OCI-M2 (cell line): Measurements from ENCODE around the gene SLC8A2.
A peak's percentile ranks its signal among the peaks of the same experiment; 100 is the strongest.

Source experiments
- DNase-seq: peaks from one replicate; lab custom pipeline; 2025; ENCODE audit not compliant: unreplicated experiment; lab: John Stamatoyannopoulos, UW

SLC8A2 gene

GRCh38 chr19:47461876-47462275 lies 9.8 kb downstream of the SLC8A2 start:
- DNase-seq = no peak

- DNase-seq = no peak
Observed at GRCh38 chr19:47459477-47459876, 12.2 kb downstream of the SLC8A2 start.

GRCh38 chr19:47458672-47459071 lies 13.0 kb downstream of the SLC8A2 start:
- no peak for DNase-seq

GRCh38 chr19:47456721-47457474 lies 14.8 kb downstream of the SLC8A2 start:
- DNase-seq = no peak

- DNase-seq = no peak
Observed at GRCh38 chr19:47450478-47450877, 21.2 kb downstream of the SLC8A2 start.

- no peak for DNase-seq
Observed at GRCh38 chr19:47448360-47448727, 23.3 kb downstream of the SLC8A2 start.

GRCh38 chr19:47447470-47448359 lies 24.0 kb downstream of the SLC8A2 start:
- peak; percentile 97 for DNase-seq

GRCh38 chr19:47446534-47447469 lies 24.9 kb downstream of the SLC8A2 start:
- DNase-seq = no peak

- peak; percentile 29 for DNase-seq
Observed at GRCh38 chr19:47445937-47446402, 25.7 kb downstream of the SLC8A2 start.

GRCh38 chr19:47445527-47445926 lies 26.2 kb downstream of the SLC8A2 start:
- no peak for DNase-seq

- peak; percentile 21 for DNase-seq
Observed at GRCh38 chr19:47444388-47444821, 27.3 kb downstream of the SLC8A2 start.

- no peak for DNase-seq
Observed at GRCh38 chr19:47443331-47443730, 28.4 kb downstream of the SLC8A2 start.

- DNase-seq = no peak
Observed at GRCh38 chr19:47438793-47439220, 32.9 kb downstream of the SLC8A2 start.

GRCh38 chr19:47437500-47437899 lies 34.2 kb downstream of the SLC8A2 start:
- no peak for DNase-seq

GRCh38 chr19:47436712-47437401 lies 34.8 kb downstream of the SLC8A2 start:
- no peak for DNase-seq

GRCh38 chr19:47435883-47436417 lies 35.7 kb downstream of the SLC8A2 start:
- DNase-seq = no peak

- no peak for DNase-seq
Observed at GRCh38 chr19:47435196-47435595, 36.5 kb downstream of the SLC8A2 start.

- DNase-seq = no peak
Observed at GRCh38 chr19:47434088-47434487, 37.6 kb downstream of the SLC8A2 start.

GRCh38 chr19:47433121-47433520 lies 38.6 kb downstream of the SLC8A2 start:
- DNase-seq = no peak

GRCh38 chr19:47432499-47432898 lies 39.2 kb downstream of the SLC8A2 start:
- no peak for DNase-seq
